Measurements from ENCODE around the gene GLT1D1. TPM values are rescaled to one million over a fixed set of nuclear protein-coding genes. Genes with fewer than 3 reads are reported as not detected.
A peak's percentile ranks its signal among the peaks of the same experiment; 100 is the strongest.

The GLT1D1 gene
- total RNA-seq, 2 experiments from 2014 or later, result 0.32 to 0.49 TPM

DNA sequence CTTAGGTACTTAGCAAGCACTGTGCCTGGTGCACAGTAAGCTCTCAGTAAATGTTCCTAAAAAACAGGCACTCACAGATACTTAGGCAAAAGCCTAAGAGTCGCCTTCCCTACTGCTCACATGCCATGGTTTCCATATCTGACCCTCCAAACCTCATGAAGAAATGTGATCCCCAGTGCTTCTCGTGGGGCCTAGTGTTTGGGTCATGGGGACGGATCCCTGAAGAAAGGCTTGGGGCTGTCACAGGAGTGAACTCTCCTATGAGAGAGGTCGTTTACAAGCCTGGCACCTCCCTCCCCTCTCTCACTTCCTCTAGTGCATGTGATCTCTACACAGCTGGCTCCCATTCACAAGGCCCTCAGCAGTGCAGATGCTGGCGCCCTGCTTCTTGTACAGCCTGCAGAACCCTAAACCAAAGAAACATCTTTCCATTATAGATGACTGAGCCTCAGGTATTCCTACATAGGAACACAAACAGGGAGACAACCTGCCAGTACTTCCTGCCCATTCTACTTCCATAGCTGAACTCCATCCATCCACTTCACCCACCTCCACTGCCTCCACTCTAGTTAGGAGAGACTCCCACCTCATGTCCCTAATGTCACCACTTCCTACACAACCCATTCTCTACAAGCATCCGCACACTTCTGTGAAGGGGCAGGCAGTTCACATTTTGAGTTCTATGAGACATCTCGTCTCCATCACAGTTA lies 32.4 kb upstream of the GLT1D1 start:
- POLR2A ChIA-PET, result interaction anchor here (1.5 to 1.8 kb wide), 2 partner anchors 24 to 27 kb away, joined by 4 read pairs; no protein-coding TSS in a partner anchor
- H3K36me3 Mint-ChIP-seq (ENCODE audit: low read depth), result peaks cover 30% of the 10 kb centered on the region
- H3K27ac Mint-ChIP-seq, result peak overlapping the region; percentile 66
- TF ChIP-seq, protein P1, sequence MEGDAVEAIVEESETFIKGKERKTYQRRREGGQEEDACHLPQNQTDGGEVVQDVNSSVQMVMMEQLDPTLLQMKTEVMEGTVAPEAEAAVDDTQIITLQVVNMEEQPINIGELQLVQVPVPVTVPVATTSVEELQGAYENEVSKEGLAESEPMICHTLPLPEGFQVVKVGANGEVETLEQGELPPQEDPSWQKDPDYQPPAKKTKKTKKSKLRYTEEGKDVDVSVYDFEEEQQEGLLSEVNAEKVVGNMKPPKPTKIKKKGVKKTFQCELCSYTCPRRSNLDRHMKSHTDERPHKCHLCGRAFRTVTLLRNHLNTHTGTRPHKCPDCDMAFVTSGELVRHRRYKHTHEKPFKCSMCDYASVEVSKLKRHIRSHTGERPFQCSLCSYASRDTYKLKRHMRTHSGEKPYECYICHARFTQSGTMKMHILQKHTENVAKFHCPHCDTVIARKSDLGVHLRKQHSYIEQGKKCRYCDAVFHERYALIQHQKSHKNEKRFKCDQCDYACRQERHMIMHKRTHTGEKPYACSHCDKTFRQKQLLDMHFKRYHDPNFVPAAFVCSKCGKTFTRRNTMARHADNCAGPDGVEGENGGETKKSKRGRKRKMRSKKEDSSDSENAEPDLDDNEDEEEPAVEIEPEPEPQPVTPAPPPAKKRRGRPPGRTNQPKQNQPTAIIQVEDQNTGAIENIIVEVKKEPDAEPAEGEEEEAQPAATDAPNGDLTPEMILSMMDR (IDR thresholded peaks at IDR 0.05), result no peak
- intact Hi-C loops (cut with micrococcal nuclease), result loop anchor here (5.0 kb wide), 1 partner anchor 96 kb away; no protein-coding TSS in a partner anchor
- peaks cover 47% of the 10 kb centered on the region for H3K4me1 Mint-ChIP-seq (ENCODE audit: low read depth)
- no peak for ATAC-seq
- peak; percentile 31 for DNase-seq
- no peaks in the 10 kb centered on the region for H3K27me3 Mint-ChIP-seq
- peak overlapping the region; percentile 39 for H3K4me3 Mint-ChIP-seq
- CTCF ChIA-PET, result interaction anchor here (0.7 kb wide), 1 partner anchor 99 kb away, joined by 3 read pairs; no protein-coding TSS in a partner anchor
- H3K9me3 Mint-ChIP-seq, result no peaks in the 10 kb centered on the region

GRCh38 chr12:128823216-128823915 lies 29.9 kb upstream of the GLT1D1 start:
- intact Hi-C loops (cut with micrococcal nuclease), result loop anchor here (5.0 kb wide), 1 partner anchor 94 kb away; no protein-coding TSS in a partner anchor
- ChIA-PET CTCF (interaction anchor here (0.8 to 1.2 kb wide), 2 partner anchors 11 to 40 kb away, joined by 3 to 6 read pairs; no protein-coding TSS in a partner anchor), POLR2A (interaction anchor here (1.4 to 1.5 kb wide), 2 partner anchors 14 to 17 kb away, joined by 6 read pairs; no protein-coding TSS in a partner anchor)
- peaks cover 27% of the 10 kb centered on the region for H3K36me3 Mint-ChIP-seq (ENCODE audit: low read depth)
- H3K27ac Mint-ChIP-seq, result peak overlapping the region; percentile 68
- peaks cover 30% of the 10 kb centered on the region for H3K4me1 Mint-ChIP-seq (ENCODE audit: low read depth)
- H3K9me3 Mint-ChIP-seq, result no peaks in the 10 kb centered on the region
- H3K27me3 Mint-ChIP-seq, result no peaks in the 10 kb centered on the region
- peak; percentile 40 for ATAC-seq
- TF ChIP-seq, protein P1 (IDR thresholded peaks at IDR 0.05), result no peak
- DNase-seq, result peak; percentile 26
- H3K4me3 Mint-ChIP-seq, result peak overlapping the region; percentile 85

GRCh38 chr12:128823916-128824839 lies 29.1 kb upstream of the GLT1D1 start, which contains the start of gene SLC15A4:
Gene SLC15A4 (minus strand): TSS chr12:128823958. CDS start chr12:128823943, 15 bp downstream.
- peak within 1 kb of the TSS; percentile 75 for H3K27ac Mint-ChIP-seq
- peaks cover 25% of the 10 kb centered on the region for H3K4me1 Mint-ChIP-seq (ENCODE audit: low read depth)
- peak; percentile 97 for DNase-seq
- H3K4me3 Mint-ChIP-seq, result peak within 1 kb of the TSS; percentile 85
- H3K27me3 Mint-ChIP-seq, result peaks cover 3% of the 10 kb centered on the region
- ChIA-PET CTCF (interaction anchor here (0.8 to 1.2 kb wide), 2 partner anchors 10 to 41 kb away, joined by 3 to 6 read pairs; no protein-coding TSS in a partner anchor), POLR2A (interaction anchor here (0.6 to 1.5 kb wide), 4 partner anchors 14 to 95 kb away, joined by 3 to 6 read pairs (median 4); no protein-coding TSS in a partner anchor)
- ATAC-seq, result peak; percentile 96
- intact Hi-C loops (cut with micrococcal nuclease), result loop anchor here (5.0 kb wide), 1 partner anchor 93 kb away; no protein-coding TSS in a partner anchor
- no peaks in the 10 kb centered on the region for H3K9me3 Mint-ChIP-seq
- TF ChIP-seq, protein P1 (IDR thresholded peaks at IDR 0.05), result no peak
- peaks cover 27% of the 10 kb centered on the region for H3K36me3 Mint-ChIP-seq (ENCODE audit: low read depth)

- CTCF ChIA-PET, result no interaction called here
- no peak overlapping the region for H3K27ac Mint-ChIP-seq
- peaks cover 14% of the 10 kb centered on the region for H3K36me3 Mint-ChIP-seq (ENCODE audit: low read depth)
- POLR2A ChIA-PET, result no interaction called here
- peaks cover 3% of the 10 kb centered on the region for H3K27me3 Mint-ChIP-seq
- H3K4me3 Mint-ChIP-seq, result no peak overlapping the region
- intact Hi-C loops (cut with micrococcal nuclease), result no loop called here
- H3K9me3 Mint-ChIP-seq, result no peaks in the 10 kb centered on the region
- DNase-seq (no peak), ATAC-seq (no peak)
- H3K4me1 Mint-ChIP-seq (ENCODE audit: low read depth), result peaks cover 30% of the 10 kb centered on the region
- TF ChIP-seq, protein P1 (IDR thresholded peaks at IDR 0.05), result no peak
These were observed 27.4 kb upstream of the GLT1D1 start for GRCh38 chr12:128825835-128826234.
